Measurements from ENCODE around the gene EFNA3.

DNA sequence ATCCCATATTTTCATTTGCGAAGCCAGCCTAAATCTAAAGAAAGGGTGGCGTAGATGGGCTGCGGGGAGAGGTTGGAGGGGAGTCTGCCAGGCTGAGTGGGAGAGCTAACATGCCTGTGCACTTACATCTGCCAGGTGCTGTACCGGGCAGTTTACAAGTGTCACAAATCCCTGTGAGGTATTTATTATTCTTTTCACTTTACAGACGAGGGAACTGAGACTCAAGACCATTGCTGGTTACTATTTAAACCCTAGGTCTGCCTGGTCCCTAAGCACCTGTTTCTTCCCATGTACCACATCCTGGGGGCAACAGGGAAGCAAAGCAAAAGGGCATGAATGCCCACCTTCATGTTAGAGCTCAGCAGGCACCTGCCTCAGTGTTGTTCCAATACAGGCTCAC lies 29.7 kb downstream of the EFNA3 start:
- TF ChIP-seq, protein P1, sequence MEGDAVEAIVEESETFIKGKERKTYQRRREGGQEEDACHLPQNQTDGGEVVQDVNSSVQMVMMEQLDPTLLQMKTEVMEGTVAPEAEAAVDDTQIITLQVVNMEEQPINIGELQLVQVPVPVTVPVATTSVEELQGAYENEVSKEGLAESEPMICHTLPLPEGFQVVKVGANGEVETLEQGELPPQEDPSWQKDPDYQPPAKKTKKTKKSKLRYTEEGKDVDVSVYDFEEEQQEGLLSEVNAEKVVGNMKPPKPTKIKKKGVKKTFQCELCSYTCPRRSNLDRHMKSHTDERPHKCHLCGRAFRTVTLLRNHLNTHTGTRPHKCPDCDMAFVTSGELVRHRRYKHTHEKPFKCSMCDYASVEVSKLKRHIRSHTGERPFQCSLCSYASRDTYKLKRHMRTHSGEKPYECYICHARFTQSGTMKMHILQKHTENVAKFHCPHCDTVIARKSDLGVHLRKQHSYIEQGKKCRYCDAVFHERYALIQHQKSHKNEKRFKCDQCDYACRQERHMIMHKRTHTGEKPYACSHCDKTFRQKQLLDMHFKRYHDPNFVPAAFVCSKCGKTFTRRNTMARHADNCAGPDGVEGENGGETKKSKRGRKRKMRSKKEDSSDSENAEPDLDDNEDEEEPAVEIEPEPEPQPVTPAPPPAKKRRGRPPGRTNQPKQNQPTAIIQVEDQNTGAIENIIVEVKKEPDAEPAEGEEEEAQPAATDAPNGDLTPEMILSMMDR (IDR thresholded peaks at IDR 0.05 in 4 of 5, conservative IDR thresholded peaks at IDR 0.05 in 1 of 5): no peak
- no peak for TF ChIP-seq POLR2A (IDR thresholded peaks at IDR 0.05)

Measured in gastrocnemius medialis (tissue), 4 donors.